ENCODE data around the gene SLIRP.
"Not testable (repeated sequence)": the region's sequence is repeated elsewhere in the genome, so short reads cannot be mapped to it uniquely, and the experiment has no call there.

SLIRP gene

DNA sequence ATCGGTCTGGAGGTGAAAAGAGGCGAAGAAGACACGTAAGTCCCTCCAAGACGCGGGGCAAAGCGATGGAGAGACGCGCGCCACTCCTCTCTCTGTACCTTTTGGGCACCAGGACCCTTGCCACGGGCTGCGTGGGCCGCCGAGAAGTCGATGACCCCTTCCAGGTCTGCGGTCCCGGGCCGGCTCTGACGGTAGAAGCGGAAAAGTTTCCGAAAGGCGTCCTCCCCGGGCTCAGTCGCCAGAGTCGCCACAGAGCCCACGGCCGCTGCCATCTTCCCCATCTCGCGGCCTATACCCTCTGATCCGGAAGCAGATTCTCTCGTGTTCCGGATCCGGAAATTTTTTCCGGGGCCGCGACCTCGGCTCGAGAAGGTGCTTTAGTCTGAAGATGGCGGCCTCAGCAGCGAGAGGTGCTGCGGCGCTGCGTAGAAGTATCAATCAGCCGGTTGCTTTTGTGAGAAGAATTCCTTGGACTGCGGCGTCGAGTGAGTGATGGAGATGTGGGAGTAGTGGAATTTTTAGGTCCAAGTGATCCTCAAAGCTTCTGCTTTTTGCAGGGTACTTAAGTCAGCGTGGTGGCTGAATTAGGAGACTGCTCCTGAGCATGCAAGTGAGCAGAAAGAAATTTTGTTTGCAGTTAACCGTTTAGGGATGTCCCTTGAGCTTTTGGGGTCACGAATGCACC is at the start of gene SLIRP, which contains the start of gene ALKBH1:
Gene SLIRP, plus strand, starts transcription at position 380 of the 685 bp plus-strand sequence. Its CDS starts 9 bp downstream, at position 389.
Gene ALKBH1, minus strand, starts transcription at position 300 of the 685 bp plus-strand sequence. Its CDS starts 19 bp downstream, at position 281.
- peak; percentile 90 for DNase-seq (ENCODE audit: low read depth)

DNA sequence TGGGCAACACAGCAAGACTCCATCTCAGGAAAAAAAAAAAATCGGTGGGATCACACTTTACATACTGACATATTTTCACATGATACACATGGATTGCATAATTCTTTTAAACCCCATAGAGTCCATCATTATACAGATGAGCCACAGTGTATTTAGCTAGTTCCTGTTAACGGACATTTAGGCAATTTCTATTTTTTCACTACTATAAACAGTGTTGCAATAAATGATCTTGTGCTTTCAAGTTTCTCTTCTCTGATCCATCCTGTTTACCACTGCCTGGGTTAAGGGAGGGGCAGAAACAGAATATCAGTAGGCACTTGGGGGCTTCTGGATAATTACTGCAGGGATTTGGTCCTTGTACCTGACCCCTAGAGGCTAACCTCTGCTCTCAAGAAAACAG is 48.1 kb upstream of the SLIRP start:
- no peak for DNase-seq (ENCODE audit: low read depth)

DNA sequence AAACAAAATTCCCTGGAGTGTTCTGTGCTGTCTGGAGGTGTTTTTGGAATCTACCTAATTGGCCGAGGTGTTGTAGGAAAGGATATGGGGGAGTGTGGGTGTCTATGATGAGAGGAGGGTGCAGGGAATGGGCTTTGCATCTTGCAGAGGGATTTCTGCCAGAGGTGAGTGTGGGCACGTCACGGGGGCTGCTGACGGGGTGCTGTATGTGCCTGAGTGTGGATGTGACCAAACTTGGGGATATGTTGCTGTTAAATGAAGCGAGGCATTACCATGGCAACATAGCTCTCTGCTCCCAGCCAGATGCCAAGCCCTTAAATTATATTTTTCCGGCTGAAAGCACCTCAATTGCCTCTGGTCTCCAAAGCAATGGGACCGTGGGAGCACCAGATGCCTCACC is 47.1 kb upstream of the SLIRP start:
- DNase-seq (ENCODE audit: low read depth), result no peak

DNA sequence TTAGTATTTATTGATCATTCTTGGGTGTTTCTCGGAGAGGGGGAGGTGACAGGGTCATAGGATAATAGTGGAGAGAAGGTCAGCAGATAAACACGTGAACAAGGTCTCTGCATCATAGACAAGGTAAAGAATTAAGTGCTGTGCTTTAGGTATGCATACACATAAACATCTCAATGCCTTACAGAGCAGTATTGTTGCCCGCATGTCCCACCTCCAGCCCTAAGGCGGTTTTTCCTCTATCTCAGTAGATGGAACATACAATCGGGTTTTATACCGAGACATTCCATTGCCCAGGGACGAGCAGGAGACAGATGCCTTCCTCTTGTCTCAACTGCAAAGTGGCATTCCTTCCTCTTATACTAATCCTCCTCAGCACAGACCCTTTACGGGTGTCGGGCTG is 46.3 kb upstream of the SLIRP start:
- DNase-seq (ENCODE audit: low read depth), result not testable (repeated sequence)

DNA sequence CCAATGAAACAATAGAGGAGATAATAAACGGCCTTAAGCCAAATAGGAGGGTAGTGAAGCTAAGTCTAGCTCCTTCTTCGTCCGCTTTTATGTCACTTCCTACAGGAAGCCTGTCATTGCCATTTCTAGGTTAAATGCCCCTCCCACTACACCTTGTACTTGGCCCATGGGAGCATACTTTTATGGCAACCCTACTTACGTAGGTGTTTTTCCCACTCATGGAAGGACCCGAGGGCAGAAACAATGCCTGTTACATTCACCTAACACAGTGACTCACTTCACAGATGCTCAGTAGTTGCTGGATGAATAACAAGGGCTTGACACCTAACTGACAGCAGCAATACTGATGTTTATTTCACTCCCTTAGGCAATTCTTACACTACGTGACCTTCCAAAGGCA is 44.6 kb upstream of the SLIRP start:
- peak; percentile 74 for DNase-seq (ENCODE audit: low read depth)

DNA sequence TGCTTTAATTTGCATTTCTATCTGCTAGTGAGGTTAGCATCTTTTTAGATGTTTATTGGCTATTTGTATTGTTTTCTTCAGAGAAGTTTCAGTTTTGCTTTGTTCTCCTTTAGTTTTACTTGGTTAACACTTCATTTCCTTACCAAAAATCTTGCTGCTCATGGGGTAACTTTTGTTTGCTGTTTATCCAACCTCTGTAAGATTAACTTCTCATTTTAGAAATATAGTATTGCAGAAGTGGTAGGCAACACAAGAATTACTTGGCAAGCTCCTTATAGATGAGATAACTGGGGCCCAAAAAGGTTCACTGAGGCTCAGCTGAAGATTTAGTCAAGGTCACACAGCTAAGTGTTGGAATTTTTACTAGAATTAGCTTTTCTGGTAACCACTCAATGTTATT is 40.6 kb upstream of the SLIRP start:
- DNase-seq (ENCODE audit: low read depth), result no peak

DNA sequence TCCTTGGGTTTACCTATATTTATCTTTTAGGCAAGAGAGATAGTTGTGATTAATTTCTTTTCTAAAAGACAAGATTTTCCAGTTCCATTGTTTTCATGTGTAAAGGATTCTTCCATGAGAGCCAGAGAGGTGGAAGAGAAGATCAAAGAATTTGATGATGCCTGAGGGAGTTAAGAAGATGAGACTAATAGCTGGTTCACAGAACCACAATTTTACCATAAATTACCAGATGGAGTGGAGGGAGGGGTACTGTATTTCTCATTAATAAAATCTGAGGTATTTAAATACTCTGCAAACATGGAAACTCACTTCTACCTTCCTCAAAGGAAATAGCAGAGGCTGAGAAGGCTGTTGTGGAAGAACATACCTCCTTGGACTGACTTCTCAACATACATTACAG is 34.7 kb upstream of the SLIRP start:
- DNase-seq (ENCODE audit: low read depth), result no peak

DNA sequence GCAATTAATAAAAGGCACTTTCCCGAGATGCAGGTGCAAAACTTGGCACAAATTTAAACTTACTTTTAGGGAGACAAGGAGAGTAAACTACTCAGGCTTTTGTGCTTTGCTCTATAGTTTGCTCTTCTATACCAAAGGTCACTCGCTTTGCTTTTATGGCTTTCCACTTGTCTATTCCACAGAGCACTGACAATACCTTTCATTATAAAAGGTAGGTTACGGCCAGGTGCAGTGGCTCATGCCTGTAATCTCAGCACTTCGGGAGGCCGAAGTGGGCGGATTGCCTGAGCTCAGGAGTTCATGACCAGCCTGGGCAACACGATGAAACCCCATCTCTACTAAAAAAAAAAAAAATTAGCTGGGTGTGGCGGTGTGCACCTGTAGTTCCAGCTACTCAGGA is 33.0 kb upstream of the SLIRP start:
- DNase-seq (ENCODE audit: low read depth), result no peak

DNA sequence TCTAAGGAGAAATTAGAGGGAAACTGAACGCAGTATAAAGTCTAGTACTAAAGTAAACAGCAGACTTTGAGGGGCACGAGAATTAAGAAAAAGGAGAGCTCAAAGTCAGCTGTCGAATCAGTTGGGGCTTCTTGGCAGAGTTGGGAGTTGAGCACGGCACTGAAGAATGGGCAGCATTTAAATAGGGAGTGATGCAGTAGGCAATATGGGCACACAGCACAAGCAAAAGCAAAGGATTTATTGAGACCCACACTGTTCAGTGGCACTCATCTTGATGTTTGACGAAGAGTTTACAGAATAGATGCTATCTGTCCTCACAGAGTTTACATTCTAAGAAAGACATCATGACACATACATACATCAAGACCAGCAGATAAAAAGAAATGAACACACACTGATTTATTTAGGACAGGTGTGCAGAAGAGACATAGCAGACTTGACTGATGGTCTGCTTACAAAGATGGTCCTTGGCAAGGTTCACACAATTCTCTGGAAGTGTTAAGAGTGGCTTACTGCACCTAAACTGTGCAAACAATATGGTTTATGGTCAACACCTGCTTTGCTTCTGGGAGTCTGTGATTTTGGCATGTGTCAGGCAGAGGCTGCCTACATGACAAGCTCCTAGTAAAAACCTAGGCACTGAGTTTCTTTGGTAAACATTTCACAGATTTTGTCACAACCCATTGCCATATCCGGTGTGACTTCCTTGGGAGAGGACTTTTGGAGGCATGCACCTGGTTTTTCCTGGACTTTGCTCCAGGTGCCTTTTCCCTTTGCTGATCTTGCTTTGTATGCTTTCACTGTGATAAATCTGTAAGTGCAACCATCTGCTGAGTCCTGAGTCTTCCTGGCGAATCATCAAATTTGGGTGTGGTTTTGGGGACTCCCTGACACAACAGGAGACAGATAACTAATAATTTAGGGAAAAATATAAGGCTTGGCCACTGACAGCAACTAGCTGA is 26.4 kb upstream of the SLIRP start:
- peak; percentile 48 for DNase-seq (ENCODE audit: low read depth)

DNA sequence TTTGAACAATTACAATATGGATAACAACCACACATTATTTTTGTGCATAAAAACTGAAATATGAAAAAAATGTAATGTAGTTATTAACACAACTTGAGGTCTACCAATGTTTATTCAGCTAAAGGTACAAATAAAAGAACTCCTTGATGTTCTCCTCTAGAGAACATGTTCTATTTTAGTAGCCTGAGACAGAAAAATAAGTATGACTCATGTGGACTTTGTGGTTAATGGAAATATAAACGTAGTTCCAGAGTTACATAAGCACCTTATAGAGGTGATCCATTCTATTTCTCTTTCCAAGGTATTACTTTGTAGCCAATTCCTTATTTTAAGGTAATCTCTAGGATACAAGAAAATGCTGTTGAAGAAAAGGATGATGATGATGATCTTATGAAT is 25.7 kb upstream of the SLIRP start:
- peak; percentile 62 for DNase-seq (ENCODE audit: low read depth)

DNA sequence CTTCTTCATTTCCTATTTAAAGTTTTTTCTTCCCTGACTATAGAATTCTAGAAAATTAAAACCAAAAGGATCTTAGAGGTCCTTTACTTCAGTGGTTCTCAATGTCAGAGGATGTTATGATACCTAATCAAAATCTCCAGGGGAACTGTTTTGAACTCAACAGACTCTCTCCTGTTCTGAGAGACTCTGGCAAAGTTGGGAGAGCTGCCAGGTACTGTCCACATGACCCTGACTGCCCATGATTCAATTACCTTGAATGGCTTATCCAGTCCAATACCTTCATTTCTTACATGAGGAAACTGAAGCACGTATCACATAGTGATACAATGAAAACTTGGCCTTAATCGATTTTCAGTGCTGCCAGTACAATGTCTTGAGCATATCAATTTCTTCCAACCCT is 16.6 kb upstream of the SLIRP start:
- no peak for DNase-seq (ENCODE audit: low read depth)

DNA sequence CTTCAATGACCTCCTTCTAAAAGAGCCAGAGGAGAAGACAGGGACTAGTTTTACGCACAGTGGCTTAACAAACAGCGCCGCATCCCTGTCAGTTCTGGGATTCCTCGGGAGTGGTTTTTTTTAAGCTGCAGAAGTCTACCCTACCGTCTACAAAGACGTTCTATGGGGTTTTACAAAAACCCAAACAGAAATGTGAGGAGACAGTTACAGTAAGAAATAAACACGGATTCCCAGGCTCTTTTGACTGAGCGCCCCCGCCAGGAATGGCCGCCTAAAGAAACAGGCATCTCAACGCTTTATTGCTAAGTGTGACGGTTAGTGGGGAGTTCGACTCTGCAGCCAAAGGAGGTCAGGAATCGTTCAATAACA is 564 bp upstream of the SLIRP start:
- peak; percentile 57 for DNase-seq (ENCODE audit: low read depth)

DNA sequence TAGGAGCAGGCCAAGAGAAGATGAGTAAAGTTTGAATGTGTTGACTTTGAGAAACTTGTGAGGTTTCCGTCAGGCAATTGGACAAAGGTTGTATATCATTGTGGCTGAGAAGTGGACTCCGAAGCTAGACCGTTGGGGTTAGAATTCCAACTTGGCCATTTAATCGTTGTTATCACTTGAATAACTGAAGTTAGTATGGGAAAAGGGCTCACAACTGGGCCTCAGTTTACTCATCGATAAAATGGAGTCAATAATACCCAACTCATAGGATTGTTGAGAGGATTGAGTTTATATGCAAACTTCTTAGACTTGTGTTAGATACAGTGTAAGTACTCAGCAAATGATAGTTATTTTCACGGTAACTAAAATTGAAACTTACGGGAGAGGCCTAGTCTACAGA is 846 bp downstream of the SLIRP start:
- no peak for DNase-seq (ENCODE audit: low read depth)

DNA sequence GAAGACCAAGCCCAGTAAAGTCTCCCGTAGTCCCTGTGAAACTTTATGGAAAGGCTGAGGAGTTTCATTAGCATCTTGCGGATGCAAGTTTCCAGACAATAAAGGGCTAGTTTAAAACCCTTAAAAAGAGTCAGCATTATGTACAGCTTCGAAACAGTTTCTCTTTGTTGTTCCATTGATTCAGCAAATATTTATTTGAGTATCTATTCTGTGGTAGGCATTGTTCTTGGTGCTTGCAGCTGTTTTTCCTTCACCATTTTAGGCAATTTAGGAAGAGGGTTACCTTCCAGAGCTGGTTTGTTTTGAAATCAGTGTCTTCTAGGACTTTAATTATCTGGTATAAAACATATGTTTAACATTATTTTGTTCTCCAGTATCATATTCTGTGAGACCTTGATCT is 1.5 kb downstream of the SLIRP start:
- no peak for DNase-seq (ENCODE audit: low read depth)

DNA sequence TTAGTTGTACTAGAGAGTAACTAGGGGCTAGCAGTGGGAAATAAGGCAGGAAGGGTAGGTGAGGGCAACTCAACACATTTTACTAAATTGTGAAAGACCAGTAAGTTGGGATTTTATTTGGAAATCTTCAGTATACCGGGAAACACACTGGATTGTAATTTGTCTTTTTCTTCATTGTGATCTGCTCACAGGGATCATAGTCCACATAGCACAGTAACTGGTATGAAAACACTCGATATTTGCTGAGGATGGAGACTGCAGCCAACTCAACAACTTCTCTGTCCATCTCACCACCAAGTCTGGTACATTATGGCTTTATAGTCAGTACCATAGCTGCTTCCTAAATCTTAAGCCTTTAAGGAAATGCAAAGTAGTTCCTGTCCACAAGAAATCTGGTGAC is 2.5 kb downstream of the SLIRP start:
- no peak for DNase-seq (ENCODE audit: low read depth)

DNA sequence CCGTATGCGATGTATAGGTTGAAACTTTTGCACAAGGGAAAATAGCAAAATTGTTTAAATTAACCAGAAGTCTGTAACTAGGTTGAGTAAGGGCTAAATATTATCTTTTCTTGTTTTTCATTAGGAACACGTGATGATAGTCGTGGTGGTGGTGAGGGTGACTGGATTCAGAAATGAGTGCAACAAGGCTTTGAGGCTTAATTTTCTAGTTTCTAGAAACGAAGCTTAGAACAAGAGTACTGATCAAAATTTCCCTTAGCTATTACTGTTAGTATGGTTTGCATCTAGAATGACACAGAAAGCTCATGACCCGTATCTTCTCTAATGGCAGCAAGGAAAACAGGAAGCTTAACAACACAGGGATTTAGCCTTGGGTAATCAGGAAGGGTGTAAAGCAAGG is 7.0 kb downstream of the SLIRP start:
- no peak for DNase-seq (ENCODE audit: low read depth)

DNA sequence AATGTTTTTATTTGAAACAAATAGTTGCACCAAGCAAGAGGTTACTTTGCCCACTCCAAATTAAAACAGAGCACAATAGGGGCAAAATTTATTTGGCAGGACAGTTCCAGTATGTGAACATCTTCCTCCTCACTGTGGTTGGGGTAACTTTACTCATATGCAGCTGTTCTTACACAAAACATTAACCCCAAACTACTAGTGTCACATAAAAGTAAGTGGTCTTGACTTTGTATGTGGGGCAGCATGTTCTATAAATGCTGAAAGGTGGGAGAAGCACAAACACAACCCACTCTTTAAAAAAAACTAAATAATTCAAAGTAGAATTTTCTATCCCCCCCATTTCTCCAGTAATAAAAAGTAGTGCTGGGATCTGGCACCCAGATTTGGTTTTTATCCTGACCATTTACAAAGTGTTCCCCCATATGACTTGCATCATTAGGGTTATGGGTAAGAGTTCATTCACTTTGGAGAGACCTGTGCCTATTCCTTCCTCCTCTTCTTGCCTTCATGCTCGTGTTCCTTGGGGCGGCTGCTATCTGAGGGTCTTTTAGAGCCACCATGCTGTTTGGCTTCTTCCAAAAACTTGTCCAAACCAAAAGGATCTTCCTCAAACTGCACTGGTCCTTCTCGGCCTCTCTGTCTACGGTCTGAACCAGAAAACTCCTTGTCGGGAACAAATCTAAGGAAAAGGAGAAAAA is 9.9 kb downstream of the SLIRP start:
- DNase-seq (ENCODE audit: low read depth), result no peak

DNA sequence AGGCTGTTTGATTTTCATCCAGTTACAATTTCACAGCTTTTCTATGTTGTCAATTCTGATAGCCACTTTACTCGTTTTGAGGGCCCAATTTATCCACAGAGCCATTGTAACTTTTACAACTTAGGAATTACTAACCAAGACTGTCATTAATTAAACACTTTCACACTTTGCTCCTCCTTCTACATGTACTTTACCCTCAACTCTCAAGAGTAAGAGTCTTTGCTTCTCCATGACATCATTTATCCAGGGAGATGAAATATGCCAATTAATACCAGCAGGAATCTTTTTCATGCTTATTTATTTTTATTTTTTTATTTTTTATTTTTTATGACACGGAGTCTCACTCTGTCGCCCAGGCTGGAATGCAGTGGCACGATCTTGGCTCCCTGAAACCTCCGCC is 13.5 kb downstream of the SLIRP start:
- DNase-seq (ENCODE audit: low read depth), result no peak

DNA sequence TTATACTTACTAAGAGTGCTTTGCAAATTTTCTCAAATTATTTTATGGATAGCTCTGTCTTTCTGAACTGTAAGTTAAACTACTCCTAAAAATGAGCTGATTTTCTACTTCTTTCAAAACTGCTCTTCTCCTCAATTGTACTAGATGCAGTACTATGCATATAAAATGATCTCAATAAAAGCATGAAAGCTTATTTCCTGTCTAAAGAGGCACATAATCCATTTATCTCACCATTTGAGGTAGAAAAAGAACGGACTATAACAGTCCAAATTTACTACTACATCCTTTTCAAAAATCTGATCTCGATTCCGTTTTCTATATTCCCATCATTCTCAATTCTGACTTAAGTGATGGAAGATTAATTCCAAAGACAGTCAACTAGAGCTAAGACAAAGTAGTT is 14.4 kb downstream of the SLIRP start:
- no peak for DNase-seq (ENCODE audit: low read depth)

DNA sequence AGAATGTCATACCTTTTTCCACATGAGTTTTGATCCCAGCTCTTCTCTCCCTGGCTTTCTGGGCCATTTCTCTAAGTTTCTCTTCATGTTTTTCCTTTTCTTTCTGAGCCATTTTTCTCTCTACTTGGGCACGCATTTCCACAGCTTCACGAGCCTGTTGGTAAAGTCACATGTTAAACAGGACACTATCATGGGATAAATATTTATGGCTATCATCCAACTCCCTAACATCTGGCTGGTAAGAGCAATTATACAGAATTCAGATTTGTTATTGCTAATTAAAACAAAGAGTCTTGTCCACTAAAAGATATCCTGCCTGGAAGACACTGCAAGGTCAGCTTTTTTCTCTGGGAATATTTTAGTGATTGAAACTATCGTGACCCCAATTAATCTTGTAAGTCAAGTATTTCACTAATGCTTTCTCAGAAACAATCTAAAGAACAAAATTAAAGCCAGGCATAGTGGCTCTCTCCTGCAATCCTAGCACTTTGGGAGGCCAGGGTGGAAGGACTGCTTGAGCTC is 23.1 kb downstream of the SLIRP start:
- peak; percentile 35 for DNase-seq (ENCODE audit: low read depth)

DNA sequence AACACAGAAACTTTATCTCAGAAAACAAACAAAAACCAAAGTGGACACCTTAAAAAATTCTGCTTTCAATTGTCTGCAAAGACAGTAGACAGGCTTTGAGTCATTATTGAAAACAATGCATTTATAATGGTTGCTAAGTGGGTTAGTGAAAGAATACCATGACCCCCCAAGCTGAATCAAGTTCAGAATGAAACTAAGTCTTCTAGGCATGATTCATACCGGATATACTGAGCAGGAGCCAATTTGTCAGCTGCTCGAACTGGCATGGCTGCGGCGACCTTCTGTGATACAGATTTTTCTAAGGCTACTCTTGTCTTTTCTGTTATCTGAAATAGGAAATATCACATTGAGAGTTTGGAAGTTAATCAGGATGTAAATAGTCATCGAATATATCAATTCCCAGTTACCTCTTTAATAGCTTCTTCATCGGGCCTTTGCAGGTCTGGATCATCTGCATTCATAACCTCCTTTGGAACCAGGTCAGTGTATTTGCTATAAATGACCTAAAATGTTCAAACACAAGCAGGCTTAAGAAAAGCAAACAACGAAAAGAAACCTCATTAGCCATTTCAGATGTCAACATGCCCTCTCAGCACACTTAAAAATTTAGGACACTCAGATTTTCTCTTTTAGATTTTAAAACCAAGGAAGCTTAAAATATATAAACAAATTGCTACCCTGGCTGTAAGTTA is 30.8 kb downstream of the SLIRP start:
- peak; percentile 38 for DNase-seq (ENCODE audit: low read depth)

DNA sequence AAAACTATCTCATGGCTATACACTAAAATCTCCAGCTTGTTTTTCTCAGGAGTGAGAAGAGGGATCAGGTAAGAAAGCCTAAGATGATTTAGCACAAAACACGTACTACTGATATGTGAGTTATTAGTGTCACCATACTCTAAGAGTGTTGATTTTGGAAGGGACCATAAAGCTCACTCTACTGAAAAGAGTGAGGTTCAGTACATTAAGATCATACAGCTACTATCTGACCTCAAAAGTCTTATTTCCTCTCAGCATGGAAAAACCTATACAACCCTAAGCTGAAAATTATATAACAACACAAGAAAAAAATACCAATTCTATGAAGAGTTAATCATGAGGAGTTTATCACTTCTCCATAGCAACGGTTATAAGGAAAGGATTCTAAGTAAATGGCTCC is 33.5 kb downstream of the SLIRP start:
- DNase-seq (ENCODE audit: low read depth), result no peak
